NK-92 (cell line): Measurements from ENCODE around the gene MYH8.

Experiments used
- DNase-seq: peaks from one replicate; lab custom pipeline; 2025; ENCODE audit not compliant: unreplicated experiment; lab: John Stamatoyannopoulos, UW

The MYH8 gene

GRCh38 chr17:10421900-10422542, at the start of gene MYH8:
TSS of gene MYH8 (minus strand) at chr17:10421950. CDS start at chr17:10420227, 1,723 bp downstream.
- DNase-seq, result no peak

- no peak for DNase-seq
Measured at GRCh38 chr17:10469459-10469858, 47.7 kb upstream of the MYH8 start, which contains the start of gene MYH4. TSS of gene MYH4 (minus strand) at chr17:10469559. CDS start at chr17:10466745, 2,814 bp downstream.

- no peak for DNase-seq
Measured at GRCh38 chr17:10463402-10463801, 41.7 kb upstream of the MYH8 start.

- DNase-seq, result no peak
Measured at GRCh38 chr17:10460062-10460461, 38.3 kb upstream of the MYH8 start.

- no peak for DNase-seq
Measured at GRCh38 chr17:10458701-10459100, 37.0 kb upstream of the MYH8 start.

- no peak for DNase-seq
Measured at GRCh38 chr17:10457952-10458351, 36.2 kb upstream of the MYH8 start.

- no peak for DNase-seq
Measured at GRCh38 chr17:10447026-10447931, 25.5 kb upstream of the MYH8 start.

- no peak for DNase-seq
Measured at GRCh38 chr17:10439816-10440215, 18.1 kb upstream of the MYH8 start.

GRCh38 chr17:10435096-10435495, 13.3 kb upstream of the MYH8 start:
- no peak for DNase-seq

GRCh38 chr17:10429421-10430045, 7.8 kb upstream of the MYH8 start:
- DNase-seq, result no peak

- DNase-seq, result no peak
Measured at GRCh38 chr17:10428781-10429180, 7.0 kb upstream of the MYH8 start.

- no peak for DNase-seq
Measured at GRCh38 chr17:10421211-10421610, 539 bp downstream of the MYH8 start.

GRCh38 chr17:10420811-10421210, 939 bp downstream of the MYH8 start:
- no peak for DNase-seq

GRCh38 chr17:10417431-10417830, 4.3 kb downstream of the MYH8 start:
- no peak for DNase-seq

GRCh38 chr17:10415161-10415560, 6.6 kb downstream of the MYH8 start:
- DNase-seq, result no peak

GRCh38 chr17:10403589-10403988, 18.2 kb downstream of the MYH8 start:
- DNase-seq, result no peak

GRCh38 chr17:10398352-10398751, 23.4 kb downstream of the MYH8 start:
- no peak for DNase-seq

GRCh38 chr17:10396524-10397163, 25.1 kb downstream of the MYH8 start:
- no peak for DNase-seq

- DNase-seq, result no peak
Measured at GRCh38 chr17:10394201-10394887, 27.4 kb downstream of the MYH8 start.

GRCh38 chr17:10392880-10393279, 28.9 kb downstream of the MYH8 start:
- DNase-seq, result no peak

- DNase-seq, result no peak
Measured at GRCh38 chr17:10385871-10386270, 35.9 kb downstream of the MYH8 start.
